HG02970 (cell line): ENCODE measurements around the gene SPSB2.

Source experiments
- ATAC-seq: cut with Tn5 transposase; IDR thresholded peaks from one replicate; pipeline ENCODE4 v1.9.1; 2021; ENCODE audit warnings: mild to moderate bottlenecking, moderate library complexity, moderate number of reproducible peaks; ENCODE audit not compliant: unreplicated experiment, low FRiP score

The SPSB2 gene

DNA sequence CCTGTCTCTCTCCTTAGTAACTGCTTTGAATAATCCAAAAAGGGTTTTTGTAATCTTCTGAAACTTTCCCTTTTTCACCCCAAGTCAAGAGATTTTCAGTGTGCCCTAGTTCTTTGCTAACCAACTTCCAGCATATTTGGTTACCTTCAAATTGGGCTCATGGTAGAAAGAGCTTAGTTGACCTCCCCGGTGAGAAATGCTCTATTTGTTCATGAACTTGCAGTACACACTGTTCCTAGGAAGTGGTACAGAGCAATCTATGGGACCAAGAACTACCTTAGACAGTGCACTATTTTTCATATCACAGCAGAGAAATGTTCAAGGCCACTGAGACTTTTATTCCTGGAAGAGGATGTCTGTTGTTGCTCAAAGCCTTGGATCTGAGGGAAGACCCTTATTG is 19.5 kb downstream of the SPSB2 start:
- ATAC-seq, result no peak

DNA sequence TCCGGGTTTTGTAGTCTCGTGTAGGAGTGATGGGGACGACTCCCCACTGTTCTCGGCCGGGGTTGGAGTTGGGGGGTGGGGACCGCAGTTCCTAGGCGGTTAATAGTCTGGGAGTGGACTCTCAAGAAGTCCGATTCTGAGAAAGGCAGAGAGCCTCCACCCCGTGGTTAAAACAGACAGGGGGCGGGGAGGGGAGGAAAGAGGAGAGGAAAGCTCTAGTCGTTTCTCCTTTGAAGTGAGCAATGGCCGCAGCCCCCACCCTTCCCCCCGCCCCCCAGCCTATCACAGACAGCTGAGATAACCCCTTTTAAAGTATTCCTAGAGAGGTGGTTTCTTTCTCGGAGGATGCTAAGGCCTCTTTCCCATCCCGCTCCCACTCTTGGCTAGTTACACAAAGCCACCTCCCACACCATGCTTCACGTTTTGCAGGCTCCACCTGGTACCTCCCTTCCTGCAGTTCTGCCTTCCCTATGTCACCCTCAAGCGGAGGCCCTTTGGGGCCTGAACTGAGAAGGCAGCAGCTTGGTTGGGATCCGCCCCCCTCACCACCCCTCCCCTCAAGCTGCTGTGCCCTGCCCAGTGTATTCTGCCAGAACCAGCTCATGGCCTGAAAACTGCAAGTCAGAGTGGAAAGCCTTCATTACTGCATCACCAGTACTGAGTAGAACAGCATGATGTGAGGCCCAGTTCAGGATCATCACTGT is 20.3 kb downstream of the SPSB2 start:
- ATAC-seq, result no peak

DNA sequence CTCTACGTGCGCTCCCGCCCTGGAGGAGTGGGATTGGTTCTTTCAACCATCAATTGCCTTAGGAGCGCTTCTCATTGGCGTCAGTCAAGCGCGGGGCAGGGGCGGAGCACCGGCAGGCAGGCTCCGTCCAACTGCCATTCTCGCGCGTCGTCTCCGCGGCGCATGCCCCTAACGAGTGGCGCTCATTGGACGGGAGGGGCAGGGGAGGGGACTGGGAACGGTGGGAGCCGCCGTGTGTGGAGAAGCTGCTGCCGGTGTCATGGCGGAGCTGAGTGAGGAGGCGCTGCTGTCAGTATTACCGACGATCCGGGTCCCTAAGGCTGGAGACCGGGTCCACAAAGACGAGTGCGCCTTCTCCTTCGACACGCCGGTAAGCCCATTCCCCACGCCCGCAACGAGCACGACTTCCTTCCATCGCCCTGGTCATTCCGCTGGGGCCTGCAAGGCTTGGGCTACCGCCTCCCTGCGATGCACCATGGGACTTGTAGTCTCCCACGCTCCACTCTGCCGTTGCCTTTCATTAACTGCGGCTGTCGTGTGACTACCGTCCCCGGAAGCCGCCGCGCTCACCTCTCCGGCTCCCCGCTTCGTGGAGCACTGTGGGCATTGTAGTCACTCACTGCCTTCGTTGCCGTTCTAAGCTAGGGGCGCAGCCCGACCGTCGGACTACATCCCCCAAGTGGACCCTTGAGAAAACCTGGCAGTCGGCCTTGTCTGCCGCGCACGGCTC is 21.0 kb downstream of the SPSB2 start, which contains the start of gene USP5:
Gene USP5, plus strand, starts transcription at position 230 of the 730 bp plus-strand sequence. Its CDS starts 30 bp downstream, at position 260.
- peak; percentile 76 for ATAC-seq

DNA sequence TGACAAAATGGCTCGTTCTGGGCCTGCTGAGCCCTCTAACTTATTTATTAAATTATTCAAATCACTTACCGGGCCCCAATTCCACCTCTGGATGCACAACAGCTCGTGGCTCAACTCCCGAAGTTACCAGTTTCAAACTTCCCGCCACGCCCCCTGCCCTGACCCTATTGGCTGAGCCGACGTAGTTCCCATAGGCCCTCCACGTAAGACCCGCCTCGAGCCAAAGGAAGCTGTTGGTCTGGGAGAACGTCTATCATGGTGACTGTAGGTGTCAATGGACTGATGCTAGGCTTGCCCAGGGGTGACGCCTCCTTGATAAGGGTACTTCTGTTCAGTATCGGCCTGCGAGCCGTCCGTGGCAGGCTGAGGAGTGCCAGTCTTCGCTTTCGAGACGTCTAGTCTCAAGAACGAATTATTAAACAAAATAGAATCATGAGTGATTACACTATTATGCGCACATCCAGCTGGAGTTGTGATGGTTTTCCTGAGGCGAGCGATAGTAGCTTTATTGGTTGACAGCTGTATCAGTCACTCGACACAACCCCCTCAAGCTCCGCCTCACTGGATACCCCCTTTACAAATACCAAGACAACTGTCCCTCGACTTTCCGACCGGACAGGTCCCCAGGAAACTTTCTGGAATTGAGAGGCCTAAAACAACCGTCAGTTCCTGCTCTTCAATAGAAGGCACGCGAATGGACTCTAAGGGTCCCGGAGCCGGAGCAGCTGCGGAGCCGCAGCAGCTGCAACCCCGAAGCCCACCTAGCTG is 21.8 kb downstream of the SPSB2 start, which contains the start of gene CDCA3:
Gene CDCA3, minus strand, starts transcription at position 134 of the 768 bp plus-strand sequence. CDS start 334 bp downstream, outside the sequence.
- ATAC-seq, result peak; percentile 48

DNA sequence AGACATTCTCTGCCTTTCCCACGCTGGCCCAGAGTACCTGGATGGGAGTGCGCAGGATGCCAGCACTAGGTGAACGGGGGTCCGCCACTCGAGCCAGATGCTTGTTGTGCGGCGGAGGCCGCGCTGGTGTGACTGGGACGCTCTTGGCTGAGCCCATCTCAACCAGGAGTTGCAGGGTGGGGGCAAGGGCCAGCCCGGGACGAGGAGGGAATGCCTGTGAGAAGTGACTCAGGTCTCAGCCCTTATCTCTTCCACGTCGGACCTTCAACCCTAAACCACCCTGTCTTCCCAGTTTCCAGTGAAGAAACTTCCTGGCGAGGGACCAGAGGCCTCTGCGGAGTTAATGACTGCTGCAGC is 22.3 kb downstream of the SPSB2 start:
- ATAC-seq, result no peak

DNA sequence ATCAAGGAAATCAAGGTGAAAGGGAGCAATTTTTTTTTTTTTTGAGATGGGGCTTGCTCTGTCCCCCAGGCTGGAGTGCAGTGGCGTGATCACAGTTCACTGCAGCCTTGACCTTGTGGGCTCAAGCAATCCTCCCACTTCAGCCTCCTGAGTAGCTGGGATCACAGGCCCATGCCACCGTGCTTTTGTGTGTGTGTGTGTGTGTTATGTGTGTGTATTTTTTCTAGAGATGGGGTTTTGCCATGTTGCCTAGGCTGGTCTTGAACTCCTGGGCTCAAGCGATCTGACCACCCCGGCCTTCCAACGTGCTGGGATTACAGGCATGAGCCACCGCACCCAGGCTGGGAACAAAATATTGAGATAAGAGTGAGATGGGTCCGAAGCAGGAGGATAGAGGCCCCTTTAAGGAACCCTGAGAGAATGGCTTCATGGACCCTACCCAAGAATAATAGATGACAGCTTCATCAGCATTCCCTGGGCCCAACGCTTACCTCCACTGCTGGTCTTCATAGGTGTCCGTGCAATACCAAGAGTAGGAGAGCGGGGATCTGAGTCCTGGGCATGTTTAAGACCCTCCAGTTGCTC is 23.0 kb downstream of the SPSB2 start:
- no peak for ATAC-seq

DNA sequence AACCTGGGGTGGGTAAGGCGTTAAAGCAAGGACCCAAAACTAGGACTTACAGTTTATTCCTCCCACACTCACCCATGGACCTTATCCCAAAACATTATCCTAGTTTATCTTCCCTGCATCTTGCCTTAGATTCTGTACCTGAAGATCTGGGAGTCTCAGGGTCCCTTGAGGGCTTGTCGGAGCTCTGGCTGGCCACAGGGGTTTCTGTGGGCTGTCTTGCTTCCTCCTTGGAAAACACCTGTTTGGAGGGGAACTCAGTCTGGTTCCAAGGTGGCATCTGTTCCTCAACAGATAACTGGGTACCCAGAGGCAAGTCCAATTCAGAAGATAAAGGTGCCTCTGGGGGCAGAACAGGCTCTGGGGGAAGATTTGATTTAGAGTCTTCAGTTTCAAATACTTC is 23.7 kb downstream of the SPSB2 start:
- no peak for ATAC-seq

DNA sequence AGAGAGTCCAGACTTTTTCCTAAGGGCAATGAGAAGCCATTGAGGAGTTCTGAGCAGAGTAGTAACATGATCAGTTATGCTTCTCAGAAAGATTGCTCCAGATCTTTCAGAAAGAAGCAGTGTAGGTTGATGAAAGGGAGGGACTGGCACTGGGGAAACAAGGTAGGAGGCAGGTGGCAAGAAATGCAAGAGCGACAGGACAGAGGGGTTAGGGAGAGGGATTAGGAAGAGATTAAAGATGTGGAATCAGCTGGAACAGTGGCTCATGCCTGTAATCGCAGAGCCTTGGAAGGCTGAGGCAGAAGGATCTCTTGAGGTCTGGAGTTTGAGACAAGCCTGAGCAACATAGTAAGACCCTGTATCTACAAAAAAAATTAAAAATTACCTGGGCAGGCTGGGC is 25.4 kb downstream of the SPSB2 start:
- ATAC-seq, result no peak

DNA sequence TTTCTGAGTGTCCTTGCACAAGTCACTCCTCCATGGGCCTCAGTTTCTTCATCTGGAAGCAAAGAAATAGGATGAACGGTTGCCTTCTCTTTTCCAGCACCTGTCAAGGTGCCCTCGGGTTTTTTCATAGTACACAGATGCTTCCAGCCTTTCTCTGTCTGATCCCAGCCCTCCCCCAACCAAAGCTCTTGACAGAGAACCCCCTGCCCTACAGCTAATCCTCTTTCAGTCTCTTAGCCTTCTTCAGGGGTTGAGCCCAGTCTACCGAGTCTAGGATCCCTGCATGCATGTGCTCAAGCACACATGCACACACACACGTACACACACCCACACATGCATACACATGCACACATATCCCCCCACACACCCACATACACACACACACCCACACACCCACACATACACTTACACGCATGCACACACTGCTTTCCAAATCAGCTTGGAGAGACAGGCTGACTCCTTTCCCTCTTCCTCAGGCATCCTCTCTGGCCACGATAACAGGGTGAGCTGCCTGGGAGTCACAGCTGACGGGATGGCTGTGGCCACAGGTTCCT is 26.7 kb downstream of the SPSB2 start:
- ATAC-seq, result no peak

DNA sequence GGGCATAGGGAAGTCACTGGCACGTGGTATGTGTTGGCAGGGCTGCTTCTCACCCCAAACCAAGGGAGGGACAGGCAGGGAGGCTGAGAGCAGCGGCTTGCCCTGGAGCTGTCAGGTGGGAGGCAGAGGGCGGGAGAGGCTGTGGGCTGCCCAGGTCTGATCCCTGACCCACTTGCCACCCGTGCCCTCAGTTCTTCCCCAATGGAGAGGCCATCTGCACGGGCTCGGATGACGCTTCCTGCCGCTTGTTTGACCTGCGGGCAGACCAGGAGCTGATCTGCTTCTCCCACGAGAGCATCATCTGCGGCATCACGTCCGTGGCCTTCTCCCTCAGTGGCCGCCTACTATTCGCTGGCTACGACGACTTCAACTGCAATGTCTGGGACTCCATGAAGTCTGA is 27.7 kb downstream of the SPSB2 start:
- ATAC-seq, result no peak

DNA sequence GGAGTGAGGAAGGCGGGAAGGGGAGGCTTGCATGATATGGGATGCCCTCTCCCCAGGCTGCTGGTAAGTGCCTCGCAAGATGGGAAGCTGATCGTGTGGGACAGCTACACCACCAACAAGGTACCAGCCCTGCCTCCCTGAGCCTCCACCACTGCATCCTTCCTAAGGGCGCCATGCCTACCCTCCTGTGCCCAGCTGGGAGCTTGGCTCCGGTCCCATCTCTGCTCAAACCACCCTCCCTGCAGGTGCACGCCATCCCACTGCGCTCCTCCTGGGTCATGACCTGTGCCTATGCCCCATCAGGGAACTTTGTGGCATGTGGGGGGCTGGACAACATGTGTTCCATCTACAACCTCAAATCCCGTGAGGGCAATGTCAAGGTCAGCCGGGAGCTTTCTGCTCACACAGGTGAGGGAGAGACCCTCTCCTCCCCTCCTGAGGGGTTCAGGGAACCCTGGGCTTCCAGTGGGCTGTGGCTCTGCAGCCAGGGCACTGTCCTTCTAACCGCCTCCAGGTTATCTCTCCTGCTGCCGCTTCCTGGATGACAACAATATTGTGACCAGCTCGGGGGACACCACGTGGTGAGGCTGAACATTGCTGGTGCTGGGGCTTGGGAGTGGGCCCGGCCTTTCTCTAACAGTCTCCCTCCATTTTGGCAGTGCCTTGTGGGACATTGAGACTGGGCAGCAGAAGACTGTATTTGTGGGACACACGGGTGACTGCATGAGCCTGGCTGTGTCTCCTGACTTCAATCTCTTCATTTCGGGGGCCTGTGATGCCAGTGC is 29.8 kb downstream of the SPSB2 start:
- no peak for ATAC-seq

DNA sequence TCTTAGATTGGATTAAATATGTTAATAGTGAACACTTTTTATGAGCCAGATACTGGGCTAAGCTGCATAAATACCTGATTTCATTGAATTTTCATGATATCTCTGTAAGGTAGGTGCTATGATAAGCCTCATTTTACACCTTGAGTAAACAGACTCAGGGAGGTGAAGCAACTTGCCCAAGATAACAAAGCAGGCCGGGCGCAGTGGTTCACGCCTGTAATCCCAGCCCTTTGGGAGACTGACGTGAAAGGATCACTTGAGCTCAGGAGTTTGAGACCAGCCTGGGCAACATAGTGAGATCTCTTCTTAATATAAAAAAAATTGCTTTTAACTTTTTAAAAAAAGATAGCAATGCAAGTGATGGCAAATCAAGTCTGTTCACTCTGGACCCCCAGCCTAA is 31.0 kb downstream of the SPSB2 start:
- no peak for ATAC-seq

DNA sequence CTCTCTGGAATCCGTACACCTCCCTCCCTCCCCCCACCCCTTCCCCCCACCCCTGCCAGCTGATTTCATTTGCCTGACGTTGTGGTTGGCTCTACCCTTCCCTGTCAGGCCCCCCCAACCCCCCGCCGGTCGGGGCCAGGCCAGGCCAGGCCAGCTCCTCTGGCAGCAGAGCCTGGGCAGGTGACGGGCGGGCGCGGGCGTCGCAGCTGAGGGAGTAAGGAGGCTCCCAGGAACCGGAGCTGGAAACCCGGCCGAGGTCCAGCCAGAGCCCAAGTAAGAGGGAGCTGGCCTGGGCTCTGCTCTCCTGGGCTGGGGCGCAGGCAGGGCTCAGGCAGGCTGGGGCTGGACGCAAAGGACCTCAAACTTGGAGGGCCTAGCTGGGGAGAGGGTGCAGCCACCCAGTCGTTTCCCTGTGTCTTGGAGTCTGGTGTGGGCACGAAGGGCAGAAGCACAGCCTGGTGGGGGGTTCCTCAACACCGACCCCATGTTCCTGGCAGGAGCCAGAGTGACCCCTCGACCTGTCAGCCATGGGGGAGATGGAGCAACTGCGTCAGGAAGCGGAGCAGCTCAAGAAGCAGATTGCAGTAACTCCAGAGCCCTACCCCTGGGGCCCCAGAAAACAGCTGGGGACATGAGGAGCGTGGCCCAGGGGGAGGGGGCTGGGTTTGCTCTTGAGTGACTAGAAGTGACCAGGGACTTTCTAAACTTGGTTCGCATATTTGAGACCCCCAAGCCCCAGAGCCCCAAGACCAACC is 32.2 kb downstream of the SPSB2 start, which contains the start of gene GNB3:
Gene GNB3, plus strand, starts transcription at position 165 of the 755 bp plus-strand sequence. Its CDS starts 363 bp downstream, at position 528.
- no peak for ATAC-seq

DNA sequence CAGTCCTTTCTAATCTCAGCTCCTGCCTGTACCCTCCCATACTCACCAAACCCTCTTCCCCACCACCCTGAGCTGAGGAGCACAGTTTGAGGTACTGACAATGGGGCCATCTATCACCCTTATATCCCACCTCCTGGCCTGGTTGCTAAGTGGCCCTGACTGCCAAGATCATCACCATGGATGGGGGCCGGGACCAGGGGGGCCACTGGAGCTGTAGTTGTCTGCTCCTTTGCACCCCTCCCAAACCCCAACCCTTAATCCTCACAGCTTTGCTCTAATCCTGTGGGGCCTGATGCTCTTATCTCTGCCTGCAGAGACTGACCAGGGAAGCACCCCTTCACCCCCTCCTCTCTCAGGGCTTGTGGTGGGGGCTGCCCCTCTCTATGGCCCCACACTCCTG is 32.8 kb downstream of the SPSB2 start:
- no peak for ATAC-seq

DNA sequence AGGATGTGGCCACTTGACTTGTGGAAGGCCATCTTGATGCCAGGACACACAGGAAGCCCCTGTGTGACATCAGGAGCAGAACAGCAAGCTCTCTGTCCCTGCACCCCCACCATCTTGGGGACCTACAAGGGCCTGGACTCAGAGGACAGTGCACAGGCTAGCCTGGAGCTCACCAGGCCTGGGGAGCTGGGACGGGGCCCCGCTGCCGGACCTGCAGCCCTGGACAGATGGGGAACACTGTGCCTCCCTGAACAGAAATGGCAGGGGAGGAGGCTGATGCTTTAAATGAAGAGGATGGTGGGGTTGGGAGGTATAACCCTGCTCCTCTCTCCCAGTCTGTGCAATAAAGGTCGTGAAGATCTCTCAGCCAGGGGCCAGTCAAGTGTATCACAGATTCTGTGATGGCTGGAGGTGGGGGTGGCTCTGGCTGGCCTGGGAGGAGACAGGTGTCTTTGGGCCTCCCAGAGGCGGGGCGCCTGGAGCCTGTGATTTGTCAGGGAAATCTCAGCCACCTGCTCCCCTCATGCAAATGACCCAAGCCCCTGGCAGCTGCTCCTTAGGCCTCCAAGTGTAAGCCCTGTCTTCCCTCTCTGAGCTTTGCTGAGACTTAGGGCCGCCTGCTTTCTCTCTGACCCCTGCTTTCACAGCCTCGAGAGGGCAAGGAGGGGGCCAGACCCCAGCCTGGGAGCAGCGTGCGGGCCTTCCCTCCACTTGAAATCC is 33.5 kb downstream of the SPSB2 start:
- ATAC-seq, result no peak

DNA sequence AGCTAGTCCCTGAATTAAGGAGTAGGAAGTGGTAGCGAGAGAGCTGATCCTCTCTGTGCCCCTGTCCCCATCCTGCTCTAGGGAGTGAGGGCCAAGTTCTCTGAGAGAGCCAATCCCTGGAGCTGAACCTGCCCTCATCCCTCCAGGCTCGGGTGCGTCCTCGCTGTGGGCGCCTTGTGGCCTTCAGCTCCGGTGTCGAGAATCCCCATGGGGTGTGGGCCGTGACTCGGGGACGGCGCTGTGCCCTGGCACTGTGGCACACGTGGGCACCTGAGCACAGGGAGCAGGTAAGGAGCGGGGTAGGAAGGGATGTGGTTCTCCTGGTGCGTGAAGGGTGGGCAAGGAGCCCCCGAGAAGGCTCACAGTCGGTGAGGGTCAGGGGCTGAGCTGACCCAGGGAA is 34.2 kb downstream of the SPSB2 start:
- ATAC-seq, result no peak

DNA sequence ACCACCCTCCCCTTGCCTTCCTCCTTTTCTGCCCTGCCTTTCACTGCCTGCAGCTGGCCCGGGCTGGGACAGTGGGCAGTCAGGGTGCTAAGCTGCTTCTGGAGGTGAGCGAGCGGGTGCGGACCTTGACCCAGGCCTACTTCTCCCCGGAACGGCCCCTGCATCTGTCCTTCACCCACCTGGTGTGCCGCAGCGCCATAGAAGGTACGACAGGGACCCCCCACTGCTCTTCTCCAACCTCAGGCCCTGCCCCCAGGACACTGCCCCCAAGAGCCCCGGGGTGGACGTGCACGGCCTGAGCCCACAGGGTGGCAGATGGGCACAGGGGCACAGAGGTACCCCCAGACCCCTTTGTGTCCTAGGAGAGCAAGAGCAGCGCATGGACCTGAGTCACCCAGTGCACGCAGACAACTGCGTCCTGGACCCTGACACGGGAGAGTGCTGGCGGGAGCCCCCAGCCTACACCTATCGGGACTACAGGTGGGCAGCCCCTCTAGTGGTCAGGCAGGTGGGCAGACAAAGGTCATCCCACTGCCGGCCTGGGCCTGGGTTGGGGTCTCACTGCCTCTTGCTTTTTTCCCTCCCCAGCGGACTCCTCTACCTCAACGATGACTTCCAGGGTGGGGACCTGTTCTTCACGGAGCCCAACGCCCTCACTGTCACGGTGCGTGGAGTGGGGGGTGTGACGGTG is 35.6 kb downstream of the SPSB2 start:
- no peak for ATAC-seq

DNA sequence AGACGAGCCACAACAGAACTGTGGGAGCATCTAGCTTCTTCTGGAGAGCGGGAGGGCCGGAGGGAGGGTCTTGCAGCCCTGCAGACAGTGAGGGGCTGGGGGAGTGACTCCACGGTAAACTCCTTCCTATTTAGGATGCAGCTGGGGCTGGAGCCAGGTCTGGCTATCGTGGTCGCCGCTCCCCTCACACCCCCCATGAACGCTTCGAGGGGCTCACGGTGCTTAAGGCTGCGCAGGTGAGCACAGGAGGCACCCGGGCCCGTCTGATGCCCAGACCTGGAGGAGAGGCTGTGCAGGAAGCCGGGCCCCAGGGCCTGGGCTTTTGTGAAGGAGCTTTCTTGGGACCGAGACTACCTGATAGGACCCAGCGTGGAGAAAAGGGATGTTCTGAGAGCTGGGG is 36.3 kb downstream of the SPSB2 start:
- no peak for ATAC-seq
